Measurements from ENCODE around the gene METAP1.
"Not testable (repeated sequence)": the region's sequence is repeated elsewhere in the genome, so short reads cannot be mapped to it uniquely, and the experiment has no call there.

The METAP1 gene

DNA sequence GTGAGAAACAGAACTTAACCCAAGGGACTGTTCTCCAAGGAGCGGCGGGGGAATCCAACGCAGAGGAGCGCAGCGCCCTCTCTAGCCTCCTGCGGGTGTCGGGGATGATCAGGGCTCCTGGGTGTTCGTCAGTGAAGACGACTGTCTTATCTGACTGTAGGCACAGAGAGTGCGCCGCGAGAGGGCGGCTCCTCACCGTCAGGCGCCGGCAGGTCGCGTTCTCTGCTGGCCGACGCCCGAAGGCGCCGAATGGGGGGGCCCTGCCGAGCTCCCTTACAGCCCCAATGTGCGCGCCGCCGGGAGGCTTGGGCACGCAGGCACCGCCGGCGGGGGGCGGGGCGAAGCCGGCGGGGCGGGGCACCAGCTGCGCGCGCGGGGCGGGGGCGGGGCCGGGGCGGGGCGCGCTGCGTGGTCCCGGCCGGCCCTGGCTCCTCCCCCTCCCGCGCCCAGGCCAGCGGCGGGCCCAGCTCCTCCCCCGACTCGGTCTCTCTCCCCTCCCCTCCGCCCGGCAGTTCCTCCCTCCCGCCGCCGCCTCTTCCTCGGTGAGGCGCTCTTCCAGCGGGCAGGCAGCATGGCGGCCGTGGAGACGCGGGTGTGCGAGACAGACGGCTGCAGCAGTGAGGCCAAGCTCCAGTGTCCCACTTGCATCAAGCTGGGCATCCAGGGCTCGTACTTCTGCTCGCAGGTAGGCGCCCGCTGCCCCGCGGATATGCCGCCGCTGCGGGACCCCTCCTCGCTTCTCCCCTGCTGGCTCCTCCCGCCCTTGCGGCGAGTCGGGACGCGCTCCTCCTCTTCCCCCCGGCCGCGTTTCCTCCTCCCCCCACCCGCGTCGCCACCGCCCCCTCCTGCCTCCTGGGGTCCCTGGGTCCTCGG lies at the start of gene METAP1:
METAP1 (plus strand) TSS at position 539 of the 873 bp plus-strand sequence; CDS start at position 572, 33 bp downstream.
- Histone ChIP-seq H3K4me3 (peak within 1 kb of the TSS; percentile 71 to 100 (median 95)), H3K27ac (peak within 1 kb of the TSS; percentile 65 to 97 (median 92))

DNA sequence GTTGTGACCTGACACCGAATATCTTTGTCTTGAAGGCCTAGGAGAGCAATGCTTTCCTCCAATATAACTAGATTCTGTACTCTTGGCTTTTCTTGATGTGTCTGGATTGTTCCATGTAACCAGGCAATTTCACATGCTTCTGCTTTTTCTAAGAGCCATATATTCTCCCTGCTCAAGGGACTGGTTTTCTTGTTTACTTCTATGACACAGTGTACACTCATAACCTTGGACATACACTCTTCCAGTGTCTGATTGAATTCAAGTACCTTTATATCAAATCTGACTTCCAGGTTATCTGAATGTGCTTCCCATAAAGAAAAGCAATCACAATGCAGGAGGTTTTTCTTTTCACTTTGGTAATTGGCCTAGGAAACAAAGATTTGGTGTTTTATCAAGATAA lies 49.2 kb upstream of the METAP1 start:
- no peak overlapping the region for H3K4me3 ChIP-seq
- H3K27ac ChIP-seq = no peak overlapping the region

DNA sequence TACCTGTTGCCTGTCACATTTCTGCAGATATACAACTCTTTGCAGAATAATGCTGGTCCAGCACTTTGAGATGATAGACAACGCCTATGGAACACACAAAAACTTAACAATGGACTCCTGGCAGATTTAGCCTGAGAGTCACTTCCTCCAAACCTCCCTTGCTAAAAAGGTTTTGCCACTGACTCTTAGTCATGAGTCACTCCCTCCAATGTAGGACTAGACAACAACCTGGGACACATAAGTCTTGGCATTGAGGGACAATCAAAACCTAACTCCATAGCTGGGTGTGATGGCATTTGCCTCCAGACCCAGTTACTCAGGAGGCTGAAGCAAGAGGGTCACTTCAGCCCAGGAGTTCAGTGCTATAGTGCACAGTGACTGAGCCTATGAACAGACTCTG lies 44.6 kb upstream of the METAP1 start:
- Histone ChIP-seq H3K27ac (no peak overlapping the region), H3K4me3 (no peak overlapping the region)

DNA sequence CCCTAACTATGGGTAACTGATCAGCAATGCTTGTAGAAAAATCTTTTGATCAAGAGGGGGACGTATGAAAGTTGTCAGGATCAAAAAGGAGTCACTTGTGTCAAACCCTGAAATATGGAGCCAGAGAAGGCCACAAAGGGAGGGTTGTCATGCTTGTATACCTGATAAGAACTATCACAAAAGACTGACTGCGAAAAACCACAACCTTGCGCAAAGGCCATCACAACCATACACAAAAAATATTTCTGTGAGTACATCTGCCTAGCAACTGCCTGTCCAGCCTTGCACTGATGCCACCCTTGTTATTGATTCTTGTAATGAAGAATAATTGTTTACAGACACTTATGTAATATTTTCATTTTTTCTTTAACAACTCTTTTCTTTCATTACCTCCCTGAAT lies 43.8 kb upstream of the METAP1 start:
- no peak overlapping the region for H3K27ac ChIP-seq

GRCh38 chr4:98955229-98955628 lies 40.3 kb upstream of the METAP1 start:
- no peak overlapping the region for H3K27ac ChIP-seq
- H3K4me3 ChIP-seq = no peak overlapping the region

More for the DNA sequence above, 43.8 kb upstream of the METAP1 start:
- no peak overlapping the region for H3K4me3 ChIP-seq

- no peak overlapping the region for H3K27ac ChIP-seq
These were observed 37.5 kb upstream of the METAP1 start for GRCh38 chr4:98958065-98958464.

DNA sequence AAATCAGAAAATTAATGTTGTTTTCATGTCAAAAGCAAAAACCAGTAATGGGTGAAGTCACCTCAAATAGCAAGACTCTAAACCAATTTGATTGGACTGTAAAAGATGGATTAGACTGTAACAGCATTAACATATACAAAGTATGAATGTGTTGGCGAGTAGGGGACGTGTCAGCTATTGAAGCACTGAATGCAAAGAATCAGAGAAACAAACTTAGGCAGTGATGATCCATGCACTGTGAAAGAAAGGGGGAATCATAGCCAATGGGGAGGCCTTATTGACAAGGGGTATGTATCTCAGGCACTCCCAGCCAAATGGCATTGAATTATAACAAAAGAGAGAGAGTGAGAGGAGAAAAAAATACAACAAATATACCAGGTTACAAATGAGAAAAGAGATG lies 36.1 kb upstream of the METAP1 start:
- Histone ChIP-seq H3K4me3 (no peak overlapping the region), H3K27ac (no peak overlapping the region)

More at GRCh38 chr4:98958065-98958464, 37.5 kb upstream of the METAP1 start:
- H3K4me3 ChIP-seq = no peak overlapping the region

DNA sequence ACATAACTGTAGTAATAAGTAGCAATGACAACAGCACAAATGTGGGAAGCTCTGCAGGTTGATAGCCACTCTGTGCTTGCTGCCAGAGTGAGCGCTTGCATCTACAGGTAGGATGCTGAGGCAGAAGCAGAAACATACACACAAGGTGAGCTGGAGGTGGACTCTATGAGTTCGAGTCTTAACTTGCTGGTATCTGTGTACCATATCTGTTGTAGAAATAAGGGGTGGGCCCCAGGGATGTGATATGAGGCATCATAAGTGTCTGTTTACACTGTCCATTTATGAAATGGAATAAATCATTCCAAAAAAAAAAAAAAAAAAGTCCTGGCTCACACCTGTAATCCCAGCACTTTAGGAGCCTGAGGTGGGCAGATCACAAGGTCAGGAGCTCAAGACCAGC lies 33.8 kb upstream of the METAP1 start:
- no peak overlapping the region for H3K4me3 ChIP-seq
- H3K27ac ChIP-seq = no peak overlapping the region

GRCh38 chr4:98963538-98964433 lies 31.7 kb upstream of the METAP1 start:
- H3K27ac ChIP-seq = no peak overlapping the region
- H3K4me3 ChIP-seq = no peak overlapping the region

DNA sequence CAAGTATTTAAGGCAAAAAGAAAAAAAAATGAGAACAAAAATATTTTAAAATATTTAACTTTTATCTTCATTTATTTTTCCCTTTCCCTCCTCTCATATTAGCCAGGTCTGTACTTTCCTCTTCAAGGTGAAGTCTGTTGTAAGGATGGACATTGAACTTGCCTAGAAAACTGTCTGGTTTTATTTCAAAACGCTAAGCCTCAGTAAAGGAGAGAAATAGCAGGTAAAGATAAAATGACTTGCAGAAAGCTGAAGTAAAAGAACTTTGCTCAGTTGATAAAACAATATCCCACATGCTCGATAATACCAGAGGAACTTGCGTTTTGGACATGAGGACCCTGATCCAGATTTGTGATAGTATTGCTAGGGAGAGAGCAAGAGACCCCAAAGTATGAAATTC lies 28.6 kb upstream of the METAP1 start:
- Histone ChIP-seq H3K27ac (no peak overlapping the region), H3K4me3 (no peak overlapping the region)

DNA sequence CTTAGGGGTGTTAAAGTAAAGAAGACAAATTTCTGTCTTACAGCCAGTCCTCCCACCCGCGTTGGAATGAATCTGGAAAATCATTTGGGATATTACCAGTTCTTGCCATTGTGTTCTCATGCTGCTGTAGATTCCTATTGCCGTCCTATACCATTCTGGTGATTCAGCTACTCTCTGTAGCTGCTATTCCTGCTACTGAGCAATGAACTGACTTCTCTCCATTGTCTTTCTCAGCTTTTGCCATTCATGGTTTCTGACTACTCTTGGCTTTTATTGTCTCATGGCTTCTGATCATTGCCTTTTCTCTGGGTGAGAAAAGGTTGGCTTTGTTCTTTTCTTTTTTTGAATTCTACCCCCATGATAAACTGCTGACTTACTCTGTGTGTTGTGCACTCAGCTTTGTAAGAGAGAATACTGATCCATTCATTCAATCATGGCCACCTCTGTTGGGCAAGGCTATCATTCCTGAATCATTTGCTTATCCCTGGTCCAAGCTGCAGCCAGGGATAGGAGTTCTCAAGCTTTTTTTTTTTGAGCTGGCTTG lies 27.7 kb upstream of the METAP1 start:
- no peak overlapping the region for H3K27ac ChIP-seq
- H3K4me3 ChIP-seq = no peak overlapping the region

- no peak overlapping the region for H3K4me3 ChIP-seq
- no peak overlapping the region for H3K27ac ChIP-seq
These were observed 25.4 kb upstream of the METAP1 start for GRCh38 chr4:98969878-98970785.

DNA sequence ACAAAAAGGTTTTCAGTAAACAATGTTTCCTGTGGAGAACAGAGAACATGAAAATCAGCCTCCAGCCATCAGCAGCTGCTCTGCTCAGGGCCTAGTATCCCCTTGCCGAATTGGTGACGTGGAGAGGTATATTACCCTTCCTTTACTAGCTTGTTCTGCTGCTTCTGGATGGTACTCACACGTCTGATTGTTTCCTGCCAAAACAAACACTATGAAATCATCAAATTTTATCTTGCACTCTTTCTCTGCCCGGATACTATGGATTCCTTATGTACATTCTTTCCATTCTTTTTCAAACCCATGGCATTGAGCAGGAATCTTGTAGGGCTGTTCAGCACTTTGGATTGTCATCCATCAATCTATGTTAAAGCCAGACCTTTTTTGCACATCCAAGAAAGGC lies 18.8 kb upstream of the METAP1 start:
- Histone ChIP-seq H3K4me3 (no peak overlapping the region), H3K27ac (no peak overlapping the region)

DNA sequence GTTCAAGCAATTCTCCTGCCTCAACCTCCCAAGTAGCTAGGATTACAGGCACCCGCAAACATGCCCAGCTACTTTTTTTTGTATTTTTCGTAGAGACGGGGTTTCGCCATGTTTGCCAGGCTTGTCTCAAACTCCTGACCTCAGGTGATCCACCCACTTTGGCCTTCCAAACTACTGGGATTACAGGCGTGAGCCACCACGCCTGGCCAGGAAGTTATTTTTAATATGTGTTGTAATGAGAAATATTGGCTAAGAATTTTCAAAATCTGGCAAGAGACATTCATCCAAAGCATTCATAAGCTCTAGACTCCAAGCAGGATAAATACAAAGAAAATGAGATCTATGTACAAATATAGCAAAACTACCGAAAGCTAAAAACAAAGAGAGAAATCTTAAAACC lies 18.0 kb upstream of the METAP1 start:
- H3K4me3 ChIP-seq = no peak overlapping the region
- no peak overlapping the region for H3K27ac ChIP-seq

GRCh38 chr4:98987720-98988119 lies 7.8 kb upstream of the METAP1 start:
- H3K27ac ChIP-seq = no peak overlapping the region
- H3K4me3 ChIP-seq = no peak overlapping the region

GRCh38 chr4:98992835-98993234 lies 2.7 kb upstream of the METAP1 start:
- not testable (repeated sequence) for H3K4me3 ChIP-seq, H3K27ac ChIP-seq

- no peak overlapping the region for H3K27ac ChIP-seq
These were observed 2.0 kb upstream of the METAP1 start for GRCh38 chr4:98993419-98994071.

GRCh38 chr4:98994474-98995182 lies 893 bp upstream of the METAP1 start:
- peak overlapping the region in 20 of 21 experiments; percentile 60 to 93 (median 84) for H3K27ac ChIP-seq
- peak overlapping the region; percentile 27 to 95 (median 71) for H3K4me3 ChIP-seq

More at GRCh38 chr4:98993419-98994071, 2.0 kb upstream of the METAP1 start:
- H3K4me3 ChIP-seq = no peak overlapping the region
